Measurements from ENCODE around the gene MEGF10. TPM values are rescaled to one million over a fixed set of nuclear protein-coding genes. Genes with fewer than 3 reads are reported as not detected.

Gene MEGF10
- total RNA-seq, 1 donor from 2014 or later = 0.69 TPM

- Mint-ChIP-seq H3K27ac (ENCODE audit: unreplicated experiment) (no peak overlapping the region), H3K4me3 (ENCODE audit: unreplicated experiment) (no peak overlapping the region), H3K27me3 (ENCODE audit: unreplicated experiment) (peaks cover 2% of the 10 kb centered on the region), H3K9me3 (ENCODE audit: unreplicated experiment) (peaks cover 1% of the 10 kb centered on the region), H3K36me3 (ENCODE audit: unreplicated experiment) (no peaks in the 10 kb centered on the region), H3K4me1 (ENCODE audit: low read depth, unreplicated experiment) (peaks cover 8% of the 10 kb centered on the region)
- DNase-seq = no peak
- TF ChIP-seq, protein P1, sequence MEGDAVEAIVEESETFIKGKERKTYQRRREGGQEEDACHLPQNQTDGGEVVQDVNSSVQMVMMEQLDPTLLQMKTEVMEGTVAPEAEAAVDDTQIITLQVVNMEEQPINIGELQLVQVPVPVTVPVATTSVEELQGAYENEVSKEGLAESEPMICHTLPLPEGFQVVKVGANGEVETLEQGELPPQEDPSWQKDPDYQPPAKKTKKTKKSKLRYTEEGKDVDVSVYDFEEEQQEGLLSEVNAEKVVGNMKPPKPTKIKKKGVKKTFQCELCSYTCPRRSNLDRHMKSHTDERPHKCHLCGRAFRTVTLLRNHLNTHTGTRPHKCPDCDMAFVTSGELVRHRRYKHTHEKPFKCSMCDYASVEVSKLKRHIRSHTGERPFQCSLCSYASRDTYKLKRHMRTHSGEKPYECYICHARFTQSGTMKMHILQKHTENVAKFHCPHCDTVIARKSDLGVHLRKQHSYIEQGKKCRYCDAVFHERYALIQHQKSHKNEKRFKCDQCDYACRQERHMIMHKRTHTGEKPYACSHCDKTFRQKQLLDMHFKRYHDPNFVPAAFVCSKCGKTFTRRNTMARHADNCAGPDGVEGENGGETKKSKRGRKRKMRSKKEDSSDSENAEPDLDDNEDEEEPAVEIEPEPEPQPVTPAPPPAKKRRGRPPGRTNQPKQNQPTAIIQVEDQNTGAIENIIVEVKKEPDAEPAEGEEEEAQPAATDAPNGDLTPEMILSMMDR (IDR thresholded peaks at IDR 0.05; ENCODE audit: partially characterized antibody, unreplicated experiment) = no peak
These were observed 108.5 kb downstream of the MEGF10 start for GRCh38 chr5:127399068-127399467.

DNA sequence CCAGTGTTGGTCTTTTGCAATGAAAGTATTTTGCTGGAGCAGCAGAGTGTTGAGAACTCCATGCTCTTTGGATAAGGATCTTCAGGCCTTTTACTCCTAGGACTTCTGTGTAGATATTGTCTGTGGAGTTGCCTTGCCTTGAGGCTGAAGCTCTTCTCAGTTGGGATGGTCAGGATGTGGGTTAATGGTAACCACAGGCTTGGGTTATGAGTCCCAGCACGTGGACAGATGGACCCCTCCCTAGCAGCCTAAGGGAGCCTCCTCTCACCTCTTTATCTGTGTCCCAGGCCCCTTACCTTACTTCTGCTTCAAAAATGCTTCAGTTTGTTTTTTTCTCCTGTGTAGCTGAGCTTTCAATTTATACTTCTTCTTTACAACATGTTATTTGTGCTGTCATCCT lies 109.9 kb downstream of the MEGF10 start:
- Mint-ChIP-seq H3K27me3 (ENCODE audit: unreplicated experiment) (peaks cover 2% of the 10 kb centered on the region), H3K9me3 (ENCODE audit: unreplicated experiment) (peaks cover 1% of the 10 kb centered on the region), H3K4me1 (ENCODE audit: low read depth, unreplicated experiment) (peaks cover 8% of the 10 kb centered on the region), H3K27ac (ENCODE audit: unreplicated experiment) (no peak overlapping the region), H3K36me3 (ENCODE audit: unreplicated experiment) (no peaks in the 10 kb centered on the region), H3K4me3 (ENCODE audit: unreplicated experiment) (no peak overlapping the region)
- no peak for DNase-seq
- TF ChIP-seq, protein P1 (IDR thresholded peaks at IDR 0.05; ENCODE audit: partially characterized antibody, unreplicated experiment) = no peak

DNA sequence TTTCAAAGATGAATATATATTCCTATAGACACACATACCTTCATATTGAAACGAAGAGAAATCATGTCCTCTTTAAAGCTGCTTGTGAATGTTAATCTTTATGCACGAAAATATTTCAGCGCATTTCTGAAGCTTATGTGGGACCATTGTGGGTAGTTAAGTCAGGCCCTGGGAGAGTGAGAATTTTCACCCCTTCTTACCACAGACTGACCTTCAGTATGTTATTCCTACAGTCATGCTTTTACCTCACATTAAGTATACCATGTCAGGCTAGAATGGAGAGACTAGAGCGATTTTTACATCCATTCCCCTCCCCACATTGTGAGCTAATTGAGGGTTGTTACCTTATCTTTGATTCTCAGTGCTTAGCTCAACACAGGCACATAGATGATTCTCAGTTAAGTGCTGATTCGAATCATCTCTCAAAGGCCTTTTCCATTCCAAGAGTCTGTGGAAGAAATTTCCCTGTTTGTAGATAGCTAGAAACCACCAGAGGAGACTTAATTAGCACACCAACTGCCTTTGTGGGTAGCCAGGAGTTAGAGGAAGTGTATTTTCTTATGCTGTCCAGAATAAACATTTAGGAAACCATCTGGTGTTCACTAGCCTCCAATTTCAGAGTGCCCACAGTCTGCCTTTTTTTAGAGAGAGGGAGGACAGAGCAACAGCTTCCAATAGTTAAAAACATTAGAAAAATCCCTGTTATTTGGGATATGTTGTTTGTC lies 110.5 kb downstream of the MEGF10 start:
- Mint-ChIP-seq H3K27ac (ENCODE audit: unreplicated experiment) (no peak overlapping the region), H3K36me3 (ENCODE audit: unreplicated experiment) (no peaks in the 10 kb centered on the region), H3K9me3 (ENCODE audit: unreplicated experiment) (peaks cover 1% of the 10 kb centered on the region), H3K4me1 (ENCODE audit: low read depth, unreplicated experiment) (peaks cover 8% of the 10 kb centered on the region), H3K4me3 (ENCODE audit: unreplicated experiment) (no peak overlapping the region), H3K27me3 (ENCODE audit: unreplicated experiment) (no peaks in the 10 kb centered on the region)
- TF ChIP-seq, protein P1 (IDR thresholded peaks at IDR 0.05; ENCODE audit: partially characterized antibody, unreplicated experiment) = no peak
- DNase-seq = no peak

GRCh38 chr5:127402361-127402760 lies 111.8 kb downstream of the MEGF10 start:
- Mint-ChIP-seq H3K27me3 (ENCODE audit: unreplicated experiment) (no peaks in the 10 kb centered on the region), H3K27ac (ENCODE audit: unreplicated experiment) (no peak overlapping the region), H3K9me3 (ENCODE audit: unreplicated experiment) (peaks cover 1% of the 10 kb centered on the region), H3K4me1 (ENCODE audit: low read depth, unreplicated experiment) (peaks cover 8% of the 10 kb centered on the region), H3K4me3 (ENCODE audit: unreplicated experiment) (no peak overlapping the region), H3K36me3 (ENCODE audit: unreplicated experiment) (no peaks in the 10 kb centered on the region)
- TF ChIP-seq, protein P1 (IDR thresholded peaks at IDR 0.05; ENCODE audit: partially characterized antibody, unreplicated experiment) = no peak
- no peak for DNase-seq

DNA sequence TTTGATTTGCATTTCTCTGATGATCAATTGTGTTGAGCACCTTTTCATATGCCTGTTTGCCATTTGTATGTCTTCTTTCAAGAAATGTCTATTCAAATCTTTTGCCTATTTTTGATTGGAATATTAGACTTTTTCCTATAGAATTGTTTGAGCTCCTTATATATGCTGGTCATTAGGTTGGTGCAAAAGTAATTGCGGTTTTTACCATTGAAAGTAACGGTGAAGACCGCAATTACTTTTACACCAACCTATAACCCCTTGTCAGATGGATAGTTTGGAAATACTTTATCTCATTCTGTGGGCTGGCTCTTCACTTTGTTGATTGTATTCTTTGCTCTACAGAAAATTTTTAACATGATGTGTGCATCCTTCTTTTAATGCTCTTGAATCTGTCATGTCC lies 113.6 kb downstream of the MEGF10 start:
- peaks cover 8% of the 10 kb centered on the region for H3K4me1 Mint-ChIP-seq (ENCODE audit: low read depth, unreplicated experiment)

More for the DNA sequence above, 113.6 kb downstream of the MEGF10 start:
- TF ChIP-seq, protein P1 (IDR thresholded peaks at IDR 0.05; ENCODE audit: partially characterized antibody, unreplicated experiment) = no peak
- DNase-seq = no peak
- H3K27ac Mint-ChIP-seq (ENCODE audit: unreplicated experiment) = no peak overlapping the region
- H3K27me3 Mint-ChIP-seq (ENCODE audit: unreplicated experiment) = no peaks in the 10 kb centered on the region
- no peak overlapping the region for H3K4me3 Mint-ChIP-seq (ENCODE audit: unreplicated experiment)
- peaks cover 1% of the 10 kb centered on the region for H3K9me3 Mint-ChIP-seq (ENCODE audit: unreplicated experiment)
- no peaks in the 10 kb centered on the region for H3K36me3 Mint-ChIP-seq (ENCODE audit: unreplicated experiment)

All from glutamatergic neuron (in vitro differentiated cells).